HUES48 (cell line): ENCODE data around the gene NCEH1.
"Not testable (repeated sequence)": the region's sequence is repeated elsewhere in the genome, so short reads cannot be mapped to it uniquely, and the experiment has no call there.

Source experiments
- H3K27ac ChIP-seq: one replicate; pipeline ENCODE4 v1.7.0; 2013; ENCODE audit warnings: low read depth, low read length, inconsistent platforms
- H3K27me3 ChIP-seq: 2 replicates; pipeline ENCODE4 v1.6.1; 2013; ENCODE audit warnings: mild to moderate bottlenecking, low read length; ENCODE audit not compliant: control insufficient read depth, insufficient read depth
- H3K36me3 ChIP-seq: 2 replicates; pipeline ENCODE4 v1.6.1; 2013; ENCODE audit warnings: low read length; ENCODE audit not compliant: control insufficient read depth, insufficient read depth
- H3K4me1 ChIP-seq: 2 replicates; pipeline ENCODE4 v1.6.1; 2013; ENCODE audit warnings: mild to moderate bottlenecking, low read length; ENCODE audit not compliant: control insufficient read depth, insufficient read depth
- H3K4me3 ChIP-seq: 2 replicates; pipeline ENCODE4 v1.5.1; 2013; ENCODE audit warnings: mild to moderate bottlenecking, low read depth, low read length
- H3K9ac ChIP-seq: 2 replicates; pipeline ENCODE4 v1.6.1; 2013; ENCODE audit warnings: mild to moderate bottlenecking, low read depth, low read length, moderate library complexity
- H3K9me3 ChIP-seq: 2 replicates; pipeline ENCODE4 v1.6.1; 2013; ENCODE audit warnings: low read length; ENCODE audit not compliant: control insufficient read depth, insufficient read depth

Gene NCEH1

GRCh38 chr3:172707030-172707429 lies 3.8 kb downstream of the NCEH1 start:
- Histone ChIP-seq H3K27ac (no peak overlapping the region), H3K4me3 (no peak overlapping the region), H3K27me3 (peaks cover 6% of the 10 kb centered on the region; the same call in 1 of the 2 replicates), H3K9me3 (no peaks in the 10 kb centered on the region), H3K4me1 (0 out of 2 replicates have a peak, but pooled peaks cover 3% of the 10 kb centered on the region), H3K9ac (no peak overlapping the region), H3K36me3 (no peaks in the 10 kb centered on the region)

GRCh38 chr3:172705170-172705569 lies 5.7 kb downstream of the NCEH1 start:
- no peak overlapping the region for H3K9ac ChIP-seq
- no peaks in the 10 kb centered on the region for H3K9me3 ChIP-seq
- no peak overlapping the region for H3K4me3 ChIP-seq
- no peak overlapping the region for H3K27ac ChIP-seq
- peaks cover 6% of the 10 kb centered on the region; the same call in 1 of the 2 replicates for H3K27me3 ChIP-seq
- no peaks in the 10 kb centered on the region for H3K36me3 ChIP-seq
- H3K4me1 ChIP-seq = no peaks in the 10 kb centered on the region

- H3K9me3 ChIP-seq = no peaks in the 10 kb centered on the region
- H3K4me3 ChIP-seq = no peak overlapping the region
- no peaks in the 10 kb centered on the region for H3K27me3 ChIP-seq
- no peak overlapping the region for H3K9ac ChIP-seq
- no peaks in the 10 kb centered on the region for H3K36me3 ChIP-seq
- no peaks in the 10 kb centered on the region for H3K4me1 ChIP-seq
- H3K27ac ChIP-seq = no peak overlapping the region
These were observed 6.9 kb downstream of the NCEH1 start for GRCh38 chr3:172704001-172704400.

- H3K9ac ChIP-seq, H3K27me3 ChIP-seq, H3K4me1 ChIP-seq, H3K9me3 ChIP-seq, H3K4me3 ChIP-seq, H3K27ac ChIP-seq, H3K36me3 ChIP-seq: not testable (repeated sequence)
These were observed 8.1 kb downstream of the NCEH1 start for GRCh38 chr3:172702731-172703130.

- Histone ChIP-seq H3K4me1 (peaks cover 5% of the 10 kb centered on the region), H3K9me3 (no peaks in the 10 kb centered on the region), H3K36me3 (no peaks in the 10 kb centered on the region), H3K4me3 (no peak overlapping the region), H3K9ac (no peak overlapping the region), H3K27ac (no peak overlapping the region), H3K27me3 (no peaks in the 10 kb centered on the region)
These were observed 8.6 kb downstream of the NCEH1 start for GRCh38 chr3:172702256-172702655.

- no peaks in the 10 kb centered on the region for H3K9me3 ChIP-seq
- no peaks in the 10 kb centered on the region for H3K27me3 ChIP-seq
- H3K4me3 ChIP-seq = no peak overlapping the region
- H3K27ac ChIP-seq = no peak overlapping the region
- no peak overlapping the region for H3K9ac ChIP-seq
- peaks cover 5% of the 10 kb centered on the region for H3K4me1 ChIP-seq
- no peaks in the 10 kb centered on the region for H3K36me3 ChIP-seq
These were observed 9.1 kb downstream of the NCEH1 start for GRCh38 chr3:172701751-172702150.

GRCh38 chr3:172700936-172701455 lies 9.9 kb downstream of the NCEH1 start:
- H3K4me1 ChIP-seq = peaks cover 5% of the 10 kb centered on the region
- H3K27ac ChIP-seq = no peak overlapping the region
- no peak overlapping the region for H3K9ac ChIP-seq
- no peaks in the 10 kb centered on the region for H3K9me3 ChIP-seq
- no peaks in the 10 kb centered on the region for H3K36me3 ChIP-seq
- H3K4me3 ChIP-seq = no peak overlapping the region
- no peaks in the 10 kb centered on the region for H3K27me3 ChIP-seq

GRCh38 chr3:172700256-172700655 lies 10.6 kb downstream of the NCEH1 start:
- Histone ChIP-seq H3K27ac (no peak overlapping the region), H3K9ac (no peak overlapping the region), H3K4me3 (no peak overlapping the region), H3K27me3 (no peaks in the 10 kb centered on the region), H3K36me3 (no peaks in the 10 kb centered on the region), H3K9me3 (no peaks in the 10 kb centered on the region), H3K4me1 (peaks cover 5% of the 10 kb centered on the region)

GRCh38 chr3:172699031-172699430 lies 11.8 kb downstream of the NCEH1 start:
- Histone ChIP-seq H3K4me3 (no peak overlapping the region), H3K9me3 (no peaks in the 10 kb centered on the region), H3K4me1 (peaks cover 5% of the 10 kb centered on the region), H3K27ac (no peak overlapping the region), H3K27me3 (no peaks in the 10 kb centered on the region), H3K36me3 (no peaks in the 10 kb centered on the region), H3K9ac (no peak overlapping the region)

- H3K27ac ChIP-seq = no peak overlapping the region
- no peak overlapping the region for H3K9ac ChIP-seq
- H3K27me3 ChIP-seq = no peaks in the 10 kb centered on the region
- peaks cover 5% of the 10 kb centered on the region for H3K4me1 ChIP-seq
- no peak overlapping the region for H3K4me3 ChIP-seq
- no peaks in the 10 kb centered on the region for H3K9me3 ChIP-seq
- H3K36me3 ChIP-seq = no peaks in the 10 kb centered on the region
These were observed 12.2 kb downstream of the NCEH1 start for GRCh38 chr3:172698631-172699030.

GRCh38 chr3:172697558-172697957 lies 13.3 kb downstream of the NCEH1 start:
- H3K9ac ChIP-seq = no peak overlapping the region
- peaks cover 5% of the 10 kb centered on the region for H3K4me1 ChIP-seq
- no peak overlapping the region for H3K27ac ChIP-seq
- H3K4me3 ChIP-seq = no peak overlapping the region
- H3K27me3 ChIP-seq = no peaks in the 10 kb centered on the region
- H3K36me3 ChIP-seq = no peaks in the 10 kb centered on the region
- H3K9me3 ChIP-seq = no peaks in the 10 kb centered on the region

GRCh38 chr3:172696357-172696756 lies 14.5 kb downstream of the NCEH1 start:
- no peak overlapping the region for H3K4me3 ChIP-seq
- peaks cover 5% of the 10 kb centered on the region for H3K4me1 ChIP-seq
- no peaks in the 10 kb centered on the region for H3K9me3 ChIP-seq
- H3K27ac ChIP-seq = no peak overlapping the region
- H3K27me3 ChIP-seq = no peaks in the 10 kb centered on the region
- H3K36me3 ChIP-seq = no peaks in the 10 kb centered on the region
- no peak overlapping the region for H3K9ac ChIP-seq
